ENCODE results near the gene MRGPRG.

- TF ChIP-seq CTCF (IDR thresholded peaks at IDR 0.05), result no peak
- no peak for TF ChIP-seq EP300 (IDR thresholded peaks at IDR 0.05)
Observed at GRCh38 chr11:3219281-3219892, 774 bp upstream of the MRGPRG start.
